Mesothelial cell of epicardium (in vitro differentiated cells): Measurements from ENCODE around the gene ABCA2. TPM values are rescaled to one million over a fixed set of nuclear protein-coding genes. Genes with fewer than 3 reads are reported as not detected.

ENCODE experiments used
- DNase-seq, 2 experiments: peaks; one replicate each; pipeline ENCODE4 v3.0.0; 2021; ENCODE audit warnings: low spot score in 2 of 2; ENCODE audit not compliant: unreplicated experiment in 2 of 2
- H3K27ac Mint-ChIP-seq: 2 replicates; pipeline ENCODE4 v1.8.0; 2021; ENCODE audit warnings: mixed read lengths
- H3K27me3 Mint-ChIP-seq: 2 replicates; pipeline ENCODE4 v1.8.0; 2021; ENCODE audit warnings: low read depth, mixed read lengths
- H3K36me3 Mint-ChIP-seq: 2 replicates; pipeline ENCODE4 v1.8.0; 2021; ENCODE audit warnings: mixed read lengths
- H3K4me1 Mint-ChIP-seq: 2 replicates; pipeline ENCODE4 v1.8.0; 2021; ENCODE audit warnings: mixed read lengths
- H3K4me3 Mint-ChIP-seq: 2 replicates; pipeline ENCODE4 v1.8.0; 2021; ENCODE audit warnings: mild to moderate bottlenecking, moderate library complexity, mixed read lengths
- H3K9me3 Mint-ChIP-seq: 2 replicates; pipeline ENCODE4 v1.8.0; 2021; ENCODE audit warnings: mixed read lengths
- total RNA-seq: library from RNA; stranded (reverse); gene quantifications from 3 replicates; pipeline ENCODE4 v1.2.1, GENCODE V29; 2021
- TF ChIP-seq, protein P1 (sequence below): fragments of 200-600 bp; sonication (generic); IDR thresholded peaks from one replicate; pipeline ENCODE4 v1.5.0; 2021; ENCODE audit warnings: antibody characterized with exemption; ENCODE audit not compliant: unreplicated experiment

ABCA2 gene
- total RNA-seq, 1 donor from 2014 or later, result 58.7 TPM

DNA sequence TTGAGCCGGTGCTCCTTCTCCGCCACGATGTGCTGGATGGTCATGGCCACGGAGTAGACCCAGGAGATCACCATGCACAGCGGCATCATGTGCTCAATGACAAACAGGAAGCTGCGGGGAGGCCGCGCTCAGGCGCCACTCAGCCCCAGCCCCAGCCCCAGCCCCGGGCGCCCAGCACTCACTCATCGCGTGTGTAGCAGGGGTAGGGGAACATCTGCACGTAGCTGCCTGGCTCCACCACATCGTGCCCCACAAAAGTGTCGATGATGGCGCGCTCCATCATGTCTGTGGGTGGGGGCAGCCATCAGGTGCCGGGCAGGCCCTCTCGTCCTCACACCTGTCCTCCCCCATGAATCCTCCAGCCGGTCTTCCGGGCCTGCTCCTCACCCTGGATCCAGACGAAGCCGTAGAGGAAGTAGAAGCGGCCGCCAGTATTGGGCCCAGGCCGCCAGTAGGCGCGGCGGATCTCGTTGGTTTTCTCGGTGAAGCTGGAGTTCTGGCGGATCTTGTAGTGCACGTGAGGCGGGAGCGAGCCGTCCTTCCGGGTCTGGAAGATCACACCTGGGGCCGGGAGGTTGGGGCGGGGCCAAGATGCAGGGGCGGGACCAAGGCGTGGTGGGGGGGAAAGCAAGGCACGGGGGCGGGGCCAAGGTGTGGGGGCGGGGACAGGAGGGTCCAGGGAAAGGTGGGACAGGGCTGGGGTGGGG is 10.1 kb downstream of the ABCA2 start:
- Mint-ChIP-seq H3K4me3 (no peak overlapping the region), H3K36me3 (peaks cover 10% of the 10 kb centered on the region), H3K27ac (no peak overlapping the region), H3K9me3 (no peaks in the 10 kb centered on the region), H3K27me3 (no peaks in the 10 kb centered on the region), H3K4me1 (no peaks in the 10 kb centered on the region)
- TF ChIP-seq, protein P1, sequence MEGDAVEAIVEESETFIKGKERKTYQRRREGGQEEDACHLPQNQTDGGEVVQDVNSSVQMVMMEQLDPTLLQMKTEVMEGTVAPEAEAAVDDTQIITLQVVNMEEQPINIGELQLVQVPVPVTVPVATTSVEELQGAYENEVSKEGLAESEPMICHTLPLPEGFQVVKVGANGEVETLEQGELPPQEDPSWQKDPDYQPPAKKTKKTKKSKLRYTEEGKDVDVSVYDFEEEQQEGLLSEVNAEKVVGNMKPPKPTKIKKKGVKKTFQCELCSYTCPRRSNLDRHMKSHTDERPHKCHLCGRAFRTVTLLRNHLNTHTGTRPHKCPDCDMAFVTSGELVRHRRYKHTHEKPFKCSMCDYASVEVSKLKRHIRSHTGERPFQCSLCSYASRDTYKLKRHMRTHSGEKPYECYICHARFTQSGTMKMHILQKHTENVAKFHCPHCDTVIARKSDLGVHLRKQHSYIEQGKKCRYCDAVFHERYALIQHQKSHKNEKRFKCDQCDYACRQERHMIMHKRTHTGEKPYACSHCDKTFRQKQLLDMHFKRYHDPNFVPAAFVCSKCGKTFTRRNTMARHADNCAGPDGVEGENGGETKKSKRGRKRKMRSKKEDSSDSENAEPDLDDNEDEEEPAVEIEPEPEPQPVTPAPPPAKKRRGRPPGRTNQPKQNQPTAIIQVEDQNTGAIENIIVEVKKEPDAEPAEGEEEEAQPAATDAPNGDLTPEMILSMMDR, result no peak
- no peak for DNase-seq

DNA sequence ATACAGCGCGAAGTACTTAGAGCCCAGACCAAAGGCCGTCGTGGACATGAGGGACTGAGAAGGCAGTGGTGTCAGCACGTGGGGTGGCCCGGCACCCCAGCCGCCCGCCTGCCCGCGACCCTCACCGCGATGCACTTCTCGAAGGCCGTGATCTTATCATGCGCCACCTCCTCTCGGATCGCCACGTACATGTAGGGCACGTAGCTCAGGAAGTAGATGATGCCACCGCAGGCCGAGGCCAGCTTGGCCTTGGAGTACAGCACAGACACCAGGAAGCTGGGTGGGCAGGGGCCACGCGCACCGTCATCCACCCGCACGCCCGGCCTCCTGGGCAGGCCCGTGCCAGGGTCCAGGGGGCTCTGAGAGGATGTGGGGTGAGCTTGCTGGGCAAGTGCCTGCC is 11.0 kb downstream of the ABCA2 start:
- Mint-ChIP-seq H3K4me1 (no peaks in the 10 kb centered on the region), H3K36me3 (peaks cover 13% of the 10 kb centered on the region), H3K27me3 (no peaks in the 10 kb centered on the region), H3K4me3 (no peak overlapping the region), H3K9me3 (no peaks in the 10 kb centered on the region), H3K27ac (no peak overlapping the region)
- DNase-seq, result no peak
- TF ChIP-seq, protein P1, result no peak

DNA sequence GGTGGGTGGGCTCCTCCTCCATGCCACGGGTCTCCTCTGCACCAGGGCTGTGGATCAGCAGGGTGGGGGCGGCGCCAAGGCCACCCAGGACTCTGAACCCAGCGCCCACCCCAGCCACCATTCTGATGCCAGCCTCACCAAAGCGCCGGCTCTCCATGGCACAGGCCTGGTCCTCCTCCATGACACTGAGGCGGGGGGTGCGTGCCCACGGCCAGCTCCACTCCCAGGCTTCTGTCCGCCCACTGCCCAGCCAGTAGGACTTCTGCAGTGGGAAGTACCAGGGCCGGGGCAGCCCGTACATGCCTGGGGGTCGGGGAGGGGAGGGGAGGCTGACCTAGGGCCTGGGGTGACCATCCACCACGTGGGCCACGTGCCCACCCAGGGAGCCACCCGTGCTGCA is 11.6 kb downstream of the ABCA2 start:
- Mint-ChIP-seq H3K4me3 (no peak overlapping the region), H3K36me3 (peaks cover 14% of the 10 kb centered on the region), H3K27ac (no peak overlapping the region), H3K9me3 (no peaks in the 10 kb centered on the region), H3K4me1 (no peaks in the 10 kb centered on the region), H3K27me3 (no peaks in the 10 kb centered on the region)
- DNase-seq, result no peak
- TF ChIP-seq, protein P1, result no peak

DNA sequence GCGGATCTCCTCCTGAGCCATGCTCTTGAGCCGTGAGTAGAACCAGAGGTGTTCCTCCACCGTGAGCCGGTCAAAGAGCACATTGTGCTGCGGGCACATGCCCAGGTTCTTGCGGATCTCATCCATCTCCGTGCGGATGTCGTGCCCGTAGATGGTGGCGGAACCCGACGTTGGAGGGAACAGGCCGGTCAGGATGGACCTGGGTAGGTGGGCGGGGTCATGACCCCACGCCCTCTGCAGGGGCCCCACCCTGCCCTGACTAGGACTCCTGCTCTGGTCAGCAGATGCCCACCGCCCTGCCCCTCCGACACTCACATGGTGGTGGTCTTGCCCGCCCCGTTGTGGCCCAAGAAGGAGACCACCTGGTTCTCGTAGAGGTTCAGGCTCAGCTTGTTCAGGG is 12.1 kb downstream of the ABCA2 start:
- H3K36me3 Mint-ChIP-seq, result peaks cover 16% of the 10 kb centered on the region

DNA sequence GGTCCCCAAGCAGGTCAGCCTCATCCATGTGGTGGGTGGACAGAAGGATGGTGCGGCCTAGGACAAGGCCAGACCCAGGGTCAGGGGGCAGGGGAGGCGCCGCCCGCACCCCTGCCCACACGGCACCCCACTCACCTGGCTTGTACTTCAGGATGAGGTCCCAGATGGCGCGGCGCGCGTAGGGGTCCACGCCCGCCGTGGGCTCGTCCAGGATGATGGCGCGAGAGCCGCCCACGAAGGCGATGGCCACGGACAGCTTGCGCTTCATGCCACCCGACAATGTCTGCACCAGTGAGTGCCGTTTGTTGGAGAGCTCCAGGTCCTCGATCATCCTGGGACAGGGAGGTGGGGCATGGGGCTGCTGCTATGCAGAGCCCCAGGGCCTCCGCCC is 12.5 kb downstream of the ABCA2 start:
- no peak for DNase-seq
- Mint-ChIP-seq H3K4me1 (no peaks in the 10 kb centered on the region), H3K9me3 (no peaks in the 10 kb centered on the region), H3K4me3 (no peak overlapping the region), H3K27me3 (no peaks in the 10 kb centered on the region), H3K36me3 (peaks cover 16% of the 10 kb centered on the region), H3K27ac (no peak overlapping the region)
- TF ChIP-seq, protein P1, result no peak

More for the DNA sequence above, 12.1 kb downstream of the ABCA2 start:
- TF ChIP-seq, protein P1, result no peak
- H3K4me1 Mint-ChIP-seq, result no peaks in the 10 kb centered on the region
- no peak overlapping the region for H3K4me3 Mint-ChIP-seq
- no peaks in the 10 kb centered on the region for H3K9me3 Mint-ChIP-seq
- no peaks in the 10 kb centered on the region for H3K27me3 Mint-ChIP-seq
- no peak for DNase-seq
- H3K27ac Mint-ChIP-seq, result no peak overlapping the region
